ENCODE results near the gene AQP5.
"Not testable (repeated sequence)": the region's sequence is repeated elsewhere in the genome, so short reads cannot be mapped to it uniquely, and the experiment has no call there.

Gene AQP5

GRCh38 chr12:49983892-49984291 is 22.2 kb downstream of the AQP5 start:
- no peak for DNase-seq

GRCh38 chr12:49984476-49985359 is 23.0 kb downstream of the AQP5 start:
- no peak for DNase-seq

- no peak for DNase-seq
Measured at GRCh38 chr12:49985981-49986380, 24.3 kb downstream of the AQP5 start.

DNA sequence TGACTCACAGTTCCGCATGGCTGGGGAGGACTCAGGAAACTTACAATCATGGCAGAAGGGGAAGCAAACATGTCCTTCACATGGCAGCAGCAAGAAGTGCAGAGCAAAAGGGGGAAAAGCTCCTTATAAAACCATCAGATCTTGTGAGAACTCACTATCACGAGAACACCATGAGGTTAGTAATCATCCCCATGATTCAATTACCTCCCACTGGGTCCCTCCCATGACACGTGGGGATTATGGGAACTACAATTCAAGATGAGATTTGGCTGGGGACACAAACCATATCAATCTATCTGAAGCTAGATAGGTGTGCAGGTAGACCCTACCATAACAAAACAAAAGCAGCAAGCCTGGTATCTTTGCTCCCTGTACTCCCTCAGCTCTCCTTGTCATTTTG is 24.8 kb downstream of the AQP5 start:
- not testable (repeated sequence) for DNase-seq

DNA sequence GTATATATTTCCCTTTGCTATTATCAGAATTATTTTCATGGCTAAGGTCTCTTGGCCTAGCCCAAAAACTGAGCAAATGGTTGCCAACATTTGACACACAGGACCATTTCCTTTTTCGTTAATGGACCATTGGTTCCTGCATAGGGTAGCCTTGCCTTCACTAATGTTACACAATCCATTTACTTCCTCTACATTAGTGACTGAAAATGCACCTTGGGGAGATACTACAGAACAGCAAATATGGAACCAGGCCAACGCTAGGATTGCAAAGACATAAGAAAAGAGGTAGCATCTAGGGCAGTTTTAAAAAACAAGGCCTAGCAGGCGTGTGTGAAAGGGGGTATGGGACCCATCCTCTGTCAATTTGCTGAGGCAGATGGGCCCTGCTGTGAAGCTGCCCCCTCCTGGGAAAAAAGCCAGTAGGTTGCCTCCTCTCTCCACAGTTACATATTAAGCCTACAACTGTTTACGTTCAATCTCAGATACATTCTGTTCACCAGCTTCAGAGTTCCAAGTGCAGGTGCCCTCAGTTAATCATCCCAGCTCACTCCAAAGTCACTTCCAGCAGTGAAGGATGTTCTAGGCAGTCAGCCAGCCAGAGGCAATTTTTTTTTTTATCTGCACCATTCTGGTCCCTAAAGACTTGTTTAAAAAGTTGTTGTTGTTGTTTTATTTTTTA is 26.1 kb downstream of the AQP5 start:
- DNase-seq, result no peak

GRCh38 chr12:49989400-49989799 is 27.7 kb downstream of the AQP5 start:
- DNase-seq, result not testable (repeated sequence)

DNA sequence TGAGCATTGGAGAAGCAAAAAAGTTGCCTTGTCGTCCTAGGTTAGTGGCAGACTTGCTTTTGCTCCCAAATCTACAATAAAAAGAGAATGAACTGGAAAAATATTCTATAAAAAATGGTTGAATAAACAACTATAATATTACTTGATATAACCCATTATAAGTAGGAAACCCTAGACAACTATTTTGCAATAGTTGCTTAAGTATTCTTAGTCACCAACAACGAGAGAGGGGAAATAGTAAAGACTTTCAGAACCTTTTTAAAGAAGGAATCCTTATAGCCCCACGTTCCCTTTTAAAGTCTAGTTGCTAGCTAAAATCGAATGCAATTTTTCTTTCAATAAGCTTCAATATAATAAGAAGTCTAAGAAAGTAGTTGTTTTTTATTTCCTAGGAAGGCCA is 28.6 kb downstream of the AQP5 start:
- no peak for DNase-seq

GRCh38 chr12:49998453-49998852 is 36.8 kb downstream of the AQP5 start:
- DNase-seq, result no peak

- DNase-seq, result no peak
Measured at GRCh38 chr12:50003595-50003994, 41.9 kb downstream of the AQP5 start.

GRCh38 chr12:50004696-50005095 is 43.0 kb downstream of the AQP5 start:
- no peak for DNase-seq

GRCh38 chr12:50005175-50005574 is 43.5 kb downstream of the AQP5 start:
- DNase-seq, result no peak

GRCh38 chr12:50006280-50006679 is 44.6 kb downstream of the AQP5 start:
- no peak for DNase-seq

GRCh38 chr12:50006754-50007442 is 45.2 kb downstream of the AQP5 start:
- no peak for DNase-seq

- peak in 1 of 2 donors; percentile 13 for DNase-seq
Measured at GRCh38 chr12:50013361-50014147, 51.9 kb downstream of the AQP5 start.

DNA sequence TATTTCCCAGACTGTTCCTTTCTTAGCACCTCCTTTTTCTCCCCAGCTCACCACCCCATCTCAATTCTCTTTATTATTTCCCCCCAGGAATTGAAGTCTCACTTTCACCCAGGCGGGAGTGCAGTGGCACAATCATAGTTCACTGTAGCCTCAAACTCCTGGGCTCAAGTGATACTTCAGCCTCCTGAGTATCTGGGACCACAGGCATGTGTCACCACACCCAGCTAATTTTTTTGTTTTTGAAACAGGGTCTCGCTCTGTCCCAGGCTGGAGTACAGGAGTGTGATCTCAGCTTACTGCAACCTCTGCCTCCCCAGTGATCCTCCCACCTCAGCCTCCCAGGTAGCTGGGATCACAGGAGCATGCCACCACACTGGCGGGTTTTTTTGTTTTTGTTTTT is 52.7 kb downstream of the AQP5 start:
- no peak for DNase-seq
